Measurements from ENCODE around the gene LHFPL3. TPM values are rescaled to one million over a fixed set of nuclear protein-coding genes. Genes with fewer than 3 reads are reported as not detected.

The LHFPL3 gene
- total and polyA plus RNA-seq, 9 of the 15 experiments (the other 6 are each of a cell fraction or from before 2014, with no cell fraction given) = 0.21 to 0.52 TPM; not detected in 7

DNA sequence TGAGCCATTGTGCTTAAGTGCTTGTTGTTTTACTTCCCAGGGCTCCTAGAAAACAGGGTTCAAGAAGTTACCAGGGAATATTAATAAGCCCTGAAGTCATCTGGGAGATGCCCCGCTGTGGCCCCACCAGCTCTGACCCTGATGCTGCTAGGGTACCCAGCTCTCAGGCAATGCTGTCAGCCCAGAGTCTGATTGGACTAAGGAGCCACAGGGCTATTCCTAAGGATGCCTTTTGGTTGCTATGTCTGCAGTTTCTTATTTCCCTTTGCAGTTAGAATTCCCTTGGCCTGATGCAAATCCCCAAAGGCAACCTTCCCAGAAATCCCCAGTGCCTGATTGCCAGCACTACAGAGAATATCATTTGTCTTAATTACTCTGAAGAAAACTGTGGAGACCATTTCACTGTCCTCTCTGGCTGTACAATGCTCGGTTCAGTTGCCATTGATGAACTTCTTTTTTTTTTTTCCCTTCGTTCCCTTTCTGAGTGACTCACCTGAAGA, 448.9 kb downstream of the LHFPL3 start (continued):
- no peak for TF ChIP-seq ZNF12 (CRISPR knock-in tag; IDR thresholded peaks at IDR 0.05)
- no peak for TF ChIP-seq CHD2 (IDR thresholded peaks at IDR 0.05; ENCODE audit: low read depth, low read length)
- no peak for TF ChIP-seq ZC3H4 (CRISPR knock-in tag; IDR thresholded peaks at IDR 0.05; ENCODE audit: borderline replicate concordance)

DNA sequence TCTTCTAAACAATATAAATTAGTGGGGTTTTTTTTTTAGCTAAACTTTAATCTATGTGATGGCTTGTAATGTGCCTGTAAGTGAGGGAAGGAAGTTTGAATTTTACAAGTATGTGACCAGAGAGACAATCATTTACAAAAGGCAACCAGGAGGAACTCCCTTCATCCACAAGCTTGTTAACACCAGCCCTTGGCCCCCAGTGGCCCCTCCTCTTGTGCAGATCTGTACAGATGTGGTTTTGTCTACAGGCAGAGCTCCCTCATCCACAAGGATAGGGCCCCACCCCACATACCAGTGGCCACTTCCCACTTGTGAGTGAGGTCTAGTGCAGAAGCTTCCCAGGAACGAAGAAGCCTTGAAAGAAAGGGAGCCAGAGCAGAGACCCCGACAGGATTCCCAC, 451.5 kb downstream of the LHFPL3 start:
- H3K4me1 ChIP-seq (replicated peaks in 1 of 2; ENCODE audit: control insufficient read depth in 2 of 2, insufficient read depth in 2 of 2, low read length in 2 of 2) = no peaks in the 10 kb centered on the region
- in situ Hi-C loops (cut with MboI) = no loop called here
- no peak overlapping the region for H3K4me3 ChIP-seq
- no peak overlapping the region for H3K9ac ChIP-seq (ENCODE audit: insufficient read depth in 1 of 2, low read depth in 2 of 2, low read length in 2 of 2)
- no peaks in the 10 kb centered on the region for H3K79me2 ChIP-seq (ENCODE audit: control insufficient read depth, insufficient read depth, low read length)
- intact Hi-C loops (cut with micrococcal nuclease) = no loop called here
- DNase-seq (ENCODE audit: extremely low read depth in 1 of 4, low spot score in 3 of 4) (no peak), ATAC-seq (no peak), FAIRE-seq (no peak)
- no peak overlapping the region for H2AFZ ChIP-seq (ENCODE audit: low read depth, low read length)
- ChIA-PET POLR2A (interaction anchor here (1.2 kb wide), 1 partner anchor 12 kb away, joined by 4 read pairs; no protein-coding TSS in a partner anchor), CTCF (ENCODE audit: low intra/inter-chr PET ratio) (no interaction called here)
- no peak overlapping the region for H3K4me2 ChIP-seq (ENCODE audit: insufficient read depth, low read length)
- H3K27me3 ChIP-seq (ENCODE audit: control insufficient read depth in 2 of 2, insufficient read depth in 2 of 2, low read length in 2 of 2) = peaks cover 0 to 5% of the 10 kb centered on the region in 2 experiments; a peak in 2 of 5 replicates
- no peaks in the 10 kb centered on the region for H3K36me3 ChIP-seq (ENCODE audit: control insufficient read depth, insufficient read depth, low read length)
- no peaks in the 10 kb centered on the region for H4K20me1 ChIP-seq (replicated peaks; ENCODE audit: control insufficient read depth, insufficient read depth, low read length)
- H3K27ac ChIP-seq (ENCODE audit: extremely low read depth, low read depth, low read length) = no peak overlapping the region
- no peaks in the 10 kb centered on the region for H3K9me1 ChIP-seq (ENCODE audit: control insufficient read depth, insufficient read depth, low read length)
- H3K9me3 ChIP-seq (replicated peaks; ENCODE audit: control insufficient read depth, insufficient read depth, low read depth, low read length) = no peaks in the 10 kb centered on the region
- no TSS peak for BruUV-seq (replicated peaks)
- WGBS (ENCODE audit: insufficient coverage, low coverage, missing lambda C conversion rate) = 0% methylated on average over 2 of the region's 2 CpGs
- TF ChIP-seq TRIM24 (IDR thresholded peaks at IDR 0.05) (no peak), CEBPB (tag; IDR thresholded peaks at IDR 0.05) (no peak), NFATC3 (IDR thresholded peaks at IDR 0.05) (no peak), ZNF384 (IDR thresholded peaks at IDR 0.05; ENCODE audit: low read depth, low read length) (no peak), ZNF589 (CRISPR knock-in tag; IDR thresholded peaks at IDR 0.05; ENCODE audit: low read depth) (no peak), GATAD2B (IDR thresholded peaks at IDR 0.05; ENCODE audit: borderline replicate concordance) (no peak), NEUROD1 (IDR thresholded peaks at IDR 0.05; ENCODE audit: borderline replicate concordance, low read depth, low read length, partially characterized antibody) (no peak), IFI16 (CRISPR knock-in tag; IDR thresholded peaks at IDR 0.05) (no peak), TBP (optimal IDR thresholded peaks at IDR 0.05; ENCODE audit: low read depth, low read length) (no peak), ZFX (CRISPR knock-in tag; IDR thresholded peaks at IDR 0.05) (no peak)
- TF ChIP-seq, protein P1, sequence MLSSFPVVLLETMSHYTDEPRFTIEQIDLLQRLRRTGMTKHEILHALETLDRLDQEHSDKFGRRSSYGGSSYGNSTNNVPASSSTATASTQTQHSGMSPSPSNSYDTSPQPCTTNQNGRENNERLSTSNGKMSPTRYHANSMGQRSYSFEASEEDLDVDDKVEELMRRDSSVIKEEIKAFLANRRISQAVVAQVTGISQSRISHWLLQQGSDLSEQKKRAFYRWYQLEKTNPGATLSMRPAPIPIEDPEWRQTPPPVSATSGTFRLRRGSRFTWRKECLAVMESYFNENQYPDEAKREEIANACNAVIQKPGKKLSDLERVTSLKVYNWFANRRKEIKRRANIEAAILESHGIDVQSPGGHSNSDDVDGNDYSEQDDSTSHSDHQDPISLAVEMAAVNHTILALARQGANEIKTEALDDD (IDR thresholded peaks at IDR 0.05) = no peak

Data from K562 (cell line).